Parathyroid adenoma (tissue), 2 donors: ENCODE results near the gene CDON.

Experiments used
- H2AFZ ChIP-seq: fragments of 300-600 bp; sonication (generic); one replicate; pipeline ENCODE4 v1.7.0; 2017; ENCODE audit warnings: antibody characterized with exemption, mild to moderate bottlenecking
- H3K27ac ChIP-seq: fragments of 300-600 bp; sonication (generic); one replicate; pipeline ENCODE4 v1.7.0; 2017
- H3K27me3 ChIP-seq: fragments of 300-600 bp; sonication (generic); one replicate; pipeline ENCODE4 v1.7.0; 2017; ENCODE audit warnings: low read length; ENCODE audit not compliant: control insufficient read depth, insufficient read depth
- H3K36me3 ChIP-seq: fragments of 300-600 bp; sonication (generic); one replicate; pipeline ENCODE4 v1.7.0; 2017; ENCODE audit warnings: low read length; ENCODE audit not compliant: control insufficient read depth, insufficient read depth
- H3K4me1 ChIP-seq: fragments of 300-600 bp; sonication (generic); one replicate; pipeline ENCODE4 v1.7.0; 2017; ENCODE audit warnings: control low read depth
- H3K4me2 ChIP-seq: fragments of 300-600 bp; sonication (generic); one replicate; pipeline ENCODE4 v1.7.0; 2017; ENCODE audit warnings: low read length
- H3K4me3 ChIP-seq: fragments of 300-600 bp; sonication (generic); one replicate; pipeline ENCODE4 v1.7.0; 2017; ENCODE audit warnings: low read depth, low read length
- H3K79me2 ChIP-seq: fragments of 300-600 bp; sonication (generic); one replicate; pipeline ENCODE4 v1.7.0; 2017; ENCODE audit warnings: control low read depth
- H3K9ac ChIP-seq: fragments of 300-600 bp; sonication (generic); one replicate; pipeline ENCODE4 v1.7.0; 2017; ENCODE audit warnings: mild to moderate bottlenecking
- H3K9me3 ChIP-seq: fragments of 300-600 bp; sonication (generic); one replicate; pipeline ENCODE4 v1.7.0; 2017; ENCODE audit warnings: low read length; ENCODE audit not compliant: control insufficient read depth
- TF ChIP-seq, protein P1 (sequence below): fragments of 300-600 bp; sonication (generic); IDR thresholded peaks from one replicate; pipeline ENCODE4 v1.7.0; 2017; ENCODE audit warnings: antibody characterized with exemption, mild to moderate bottlenecking
- donor health status: primary hyperparathyroidism.

The CDON gene

DNA sequence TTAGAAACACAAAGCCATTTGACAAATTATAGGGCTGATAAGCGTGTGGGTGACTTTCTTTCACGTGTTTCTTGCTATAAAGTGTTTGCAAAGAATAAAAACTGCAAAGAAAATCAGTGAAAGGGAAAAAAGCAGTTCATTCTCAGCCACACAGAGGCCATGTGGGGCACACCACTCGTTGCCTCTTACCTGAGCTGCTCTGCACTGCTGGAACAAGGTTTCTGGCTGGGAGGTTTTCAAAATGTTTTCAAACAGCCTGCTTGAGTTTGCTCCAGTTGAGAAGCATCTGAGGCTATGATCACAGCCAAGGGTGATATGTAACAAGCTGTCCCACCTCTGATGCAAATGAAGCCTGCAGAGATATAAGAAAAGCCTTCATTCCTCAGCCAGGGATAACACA, 131.6 kb downstream of the CDON start:
- no peak overlapping the region for H3K4me3 ChIP-seq
- no peak overlapping the region for H3K4me2 ChIP-seq
- H3K4me1 ChIP-seq: no peaks in the 10 kb centered on the region
- TF ChIP-seq, protein P1, sequence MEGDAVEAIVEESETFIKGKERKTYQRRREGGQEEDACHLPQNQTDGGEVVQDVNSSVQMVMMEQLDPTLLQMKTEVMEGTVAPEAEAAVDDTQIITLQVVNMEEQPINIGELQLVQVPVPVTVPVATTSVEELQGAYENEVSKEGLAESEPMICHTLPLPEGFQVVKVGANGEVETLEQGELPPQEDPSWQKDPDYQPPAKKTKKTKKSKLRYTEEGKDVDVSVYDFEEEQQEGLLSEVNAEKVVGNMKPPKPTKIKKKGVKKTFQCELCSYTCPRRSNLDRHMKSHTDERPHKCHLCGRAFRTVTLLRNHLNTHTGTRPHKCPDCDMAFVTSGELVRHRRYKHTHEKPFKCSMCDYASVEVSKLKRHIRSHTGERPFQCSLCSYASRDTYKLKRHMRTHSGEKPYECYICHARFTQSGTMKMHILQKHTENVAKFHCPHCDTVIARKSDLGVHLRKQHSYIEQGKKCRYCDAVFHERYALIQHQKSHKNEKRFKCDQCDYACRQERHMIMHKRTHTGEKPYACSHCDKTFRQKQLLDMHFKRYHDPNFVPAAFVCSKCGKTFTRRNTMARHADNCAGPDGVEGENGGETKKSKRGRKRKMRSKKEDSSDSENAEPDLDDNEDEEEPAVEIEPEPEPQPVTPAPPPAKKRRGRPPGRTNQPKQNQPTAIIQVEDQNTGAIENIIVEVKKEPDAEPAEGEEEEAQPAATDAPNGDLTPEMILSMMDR: no peak
- H3K79me2 ChIP-seq: no peaks in the 10 kb centered on the region
- H3K27ac ChIP-seq: no peak overlapping the region
- H3K27me3 ChIP-seq: no peaks in the 10 kb centered on the region
- H3K36me3 ChIP-seq: no peaks in the 10 kb centered on the region
- H3K9ac ChIP-seq: no peak overlapping the region
- no peaks in the 10 kb centered on the region for H3K9me3 ChIP-seq
- no peak overlapping the region for H2AFZ ChIP-seq

- no peak overlapping the region for H3K27ac ChIP-seq
- H3K79me2 ChIP-seq: no peaks in the 10 kb centered on the region
- H3K4me3 ChIP-seq: no peak overlapping the region
- H3K27me3 ChIP-seq: no peaks in the 10 kb centered on the region
- no peak overlapping the region for H2AFZ ChIP-seq
- H3K9me3 ChIP-seq: no peaks in the 10 kb centered on the region
- TF ChIP-seq, protein P1: no peak
- H3K4me1 ChIP-seq: no peaks in the 10 kb centered on the region
- H3K9ac ChIP-seq: no peak overlapping the region
- H3K4me2 ChIP-seq: no peak overlapping the region
- H3K36me3 ChIP-seq: no peaks in the 10 kb centered on the region
Observed at GRCh38 chr11:125930076-125930450, 132.6 kb downstream of the CDON start.

DNA sequence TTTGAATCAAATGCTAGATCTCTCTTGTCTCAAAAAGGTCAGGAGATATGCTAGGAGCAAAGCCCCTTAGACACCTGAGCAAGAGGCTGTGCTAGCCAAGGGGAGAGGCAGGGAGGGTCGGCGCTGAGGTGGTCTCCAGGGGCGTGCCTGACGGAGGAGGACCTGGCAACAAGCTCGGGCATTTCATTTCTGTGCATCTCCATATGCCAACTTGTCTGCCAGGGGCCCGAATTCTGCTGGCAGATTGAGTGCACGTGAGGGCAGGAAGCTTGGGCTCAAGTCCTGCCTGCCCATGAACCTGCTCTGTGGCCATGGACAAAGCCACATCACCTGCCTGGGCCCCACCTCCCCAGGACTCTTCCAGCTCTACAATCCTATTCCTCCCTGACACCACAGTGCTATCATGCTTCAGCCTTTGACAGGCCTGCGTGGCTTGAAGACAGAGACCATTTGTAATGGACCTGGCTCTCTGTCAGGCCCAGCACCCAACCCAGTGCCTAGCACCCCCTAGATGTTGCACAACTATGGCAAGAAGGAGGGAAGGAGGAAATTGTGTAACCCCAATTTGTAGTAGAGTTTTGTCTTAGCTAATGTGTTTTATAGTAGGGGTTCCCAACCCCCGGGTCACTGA, 133.1 kb downstream of the CDON start:
- Histone ChIP-seq H2AFZ (no peak overlapping the region), H3K36me3 (no peaks in the 10 kb centered on the region), H3K4me1 (no peaks in the 10 kb centered on the region), H3K4me2 (no peak overlapping the region), H3K9ac (no peak overlapping the region), H3K27ac (no peak overlapping the region), H3K27me3 (no peaks in the 10 kb centered on the region), H3K9me3 (no peaks in the 10 kb centered on the region), H3K4me3 (no peak overlapping the region), H3K79me2 (no peaks in the 10 kb centered on the region)
- TF ChIP-seq, protein P1: no peak

- H3K79me2 ChIP-seq: no peaks in the 10 kb centered on the region
- TF ChIP-seq, protein P1: no peak
- H3K4me2 ChIP-seq: no peak overlapping the region
- no peak overlapping the region for H3K9ac ChIP-seq
- H3K27ac ChIP-seq: no peak overlapping the region
- no peak overlapping the region for H2AFZ ChIP-seq
- H3K4me3 ChIP-seq: no peak overlapping the region
- H3K27me3 ChIP-seq: no peaks in the 10 kb centered on the region
- H3K9me3 ChIP-seq: no peaks in the 10 kb centered on the region
- H3K36me3 ChIP-seq: no peaks in the 10 kb centered on the region
- no peaks in the 10 kb centered on the region for H3K4me1 ChIP-seq
Observed at GRCh38 chr11:125926682-125927081, 136.0 kb downstream of the CDON start.

- Histone ChIP-seq H3K27me3 (no peaks in the 10 kb centered on the region), H3K4me3 (no peak overlapping the region), H2AFZ (no peak overlapping the region), H3K9ac (no peak overlapping the region), H3K27ac (no peak overlapping the region), H3K36me3 (no peaks in the 10 kb centered on the region), H3K9me3 (no peaks in the 10 kb centered on the region), H3K4me1 (no peaks in the 10 kb centered on the region), H3K4me2 (no peak overlapping the region), H3K79me2 (no peaks in the 10 kb centered on the region)
- TF ChIP-seq, protein P1: no peak
Observed at GRCh38 chr11:125925804-125926203, 136.9 kb downstream of the CDON start.
